WTC11 (cell line): ENCODE measurements around the gene CDH13. TPM values are rescaled to one million over a fixed set of nuclear protein-coding genes. Genes with fewer than 3 reads are reported as not detected.

Source experiments
- ATAC-seq: fragments of 200-7000 bp; cut with Tn5 transposase; 2 replicates; pipeline ENCODE4 v1.10.0; 2021; ENCODE audit warnings: mild to moderate bottlenecking, moderate library complexity
- CTCF ChIA-PET: fragments of 300-600 bp; sonication (Branson Sonifier 250); formaldehyde crosslinking; loops from one replicate; lab custom pipeline; 2021; ENCODE audit warnings: antibody characterized with exemption; lab: Charles Lee
- POLR2A ChIA-PET: fragments of 350-600 bp; sonication (Branson Sonifier 250); formaldehyde crosslinking; loops from one replicate; lab custom pipeline; 2021; ENCODE audit warnings: antibody characterized with exemption; lab: Charles Lee
- DNase-seq: peaks from one replicate; pipeline ENCODE4 v3.0.0; 2021; ENCODE audit warnings: low spot score
- H3K27ac Mint-ChIP-seq: 2 replicates; pipeline ENCODE4 v1.8.0; 2021; ENCODE audit warnings: mixed read lengths
- H3K27me3 Mint-ChIP-seq: 2 replicates; pipeline ENCODE4 v1.8.0; 2021; ENCODE audit warnings: low read depth, mild to moderate bottlenecking, moderate library complexity, mixed read lengths
- H3K36me3 Mint-ChIP-seq: 2 replicates; pipeline ENCODE4 v1.8.0; 2021; ENCODE audit warnings: mixed read lengths
- H3K4me1 Mint-ChIP-seq: 2 replicates; pipeline ENCODE4 v1.8.0; 2022; ENCODE audit warnings: mixed read lengths
- H3K4me3 Mint-ChIP-seq: 2 replicates; pipeline ENCODE4 v1.8.0; 2021; ENCODE audit warnings: mild to moderate bottlenecking, moderate library complexity, mixed read lengths
- H3K9me3 Mint-ChIP-seq: 2 replicates; pipeline ENCODE4 v1.8.0; 2021; ENCODE audit warnings: mixed read lengths
- ESRRA ChIP-seq: sonication (generic); formaldehyde crosslinking; IDR thresholded peaks from 2 replicates; pipeline ENCODE4 v1.8.1; 2022; ENCODE audit warnings: mild to moderate bottlenecking, missing genetic modification reagents, borderline replicate concordance
- ETV6 ChIP-seq: sonication (generic); formaldehyde crosslinking; IDR thresholded peaks from 2 replicates; pipeline ENCODE4 v1.8.1; 2022; ENCODE audit warnings: mild to moderate bottlenecking, missing genetic modification reagents
- GTF2I ChIP-seq: fragments of 250-450 bp; sonication (Bioruptor Pico); conservative IDR thresholded peaks from 2 replicates; pipeline ENCODE4 v1.4.0; 2021; ENCODE audit warnings: mild to moderate bottlenecking
- KAT7 ChIP-seq: sonication (generic); formaldehyde crosslinking; IDR thresholded peaks from 2 replicates; pipeline ENCODE4 v1.8.1; 2023; ENCODE audit warnings: missing genetic modification reagents, mild to moderate bottlenecking, borderline replicate concordance
- MXD4 ChIP-seq: fragments of 250-450 bp; sonication (Bioruptor Pico); IDR thresholded peaks from 2 replicates; pipeline ENCODE4 v1.8.0; 2021; ENCODE audit warnings: mild to moderate bottlenecking, moderate library complexity, borderline replicate concordance
- MYBL2 ChIP-seq: sonication (generic); formaldehyde crosslinking; IDR thresholded peaks from 2 replicates; pipeline ENCODE4 v1.8.1; 2023; ENCODE audit warnings: mild to moderate bottlenecking, moderate library complexity, missing genetic modification reagents
- NFE2L1 ChIP-seq: sonication (generic); formaldehyde crosslinking; IDR thresholded peaks from 2 replicates; pipeline ENCODE4 v1.8.1; 2023; ENCODE audit warnings: missing genetic modification reagents
- RORB ChIP-seq: fragments of 250-450 bp; sonication (Bioruptor Pico); IDR thresholded peaks from 2 replicates; pipeline ENCODE4 v1.9.0; 2021; ENCODE audit warnings: mild to moderate bottlenecking
- SP1 ChIP-seq: sonication (generic); formaldehyde crosslinking; conservative IDR thresholded peaks from 2 replicates; pipeline ENCODE4 v1.8.1; 2022; ENCODE audit warnings: missing genetic modification reagents
- ZNF121 ChIP-seq: sonication (generic); formaldehyde crosslinking; IDR thresholded peaks from 2 replicates; pipeline ENCODE4 v1.8.0; 2023; ENCODE audit warnings: missing genetic modification reagents
- total RNA-seq: library from RNA; stranded (reverse); gene quantifications from 3 replicates; pipeline ENCODE4 v1.2.3, GENCODE V29; 2021
- TF ChIP-seq, protein P1 (sequence below): fragments of 250-450 bp; sonication (Bioruptor Pico); IDR thresholded peaks from 2 replicates; pipeline ENCODE4 v1.9.0; 2021; ENCODE audit warnings: moderate library complexity, mild to moderate bottlenecking, inconsistent platforms, borderline replicate concordance
- TF ChIP-seq, protein P2 (sequence below): sonication (generic); formaldehyde crosslinking; IDR thresholded peaks from 2 replicates; pipeline ENCODE4 v1.8.1; 2023; ENCODE audit warnings: mild to moderate bottlenecking, missing genetic modification reagents, borderline replicate concordance
- TF ChIP-seq, protein P3 (sequence below): sonication (generic); formaldehyde crosslinking; IDR thresholded peaks from 2 replicates; pipeline ENCODE4 v1.8.1; 2023; ENCODE audit warnings: mild to moderate bottlenecking, missing genetic modification reagents
- TF ChIP-seq, protein P4 (sequence below): sonication (generic); formaldehyde crosslinking; conservative IDR thresholded peaks from 2 replicates; pipeline ENCODE4 v1.8.1; 2022; ENCODE audit warnings: mild to moderate bottlenecking, missing genetic modification reagents
- TF ChIP-seq, protein P5 (sequence below): fragments of 250-450 bp; sonication (Bioruptor Pico); IDR thresholded peaks from 2 replicates; pipeline ENCODE4 v1.9.0; 2021; ENCODE audit warnings: mild to moderate bottlenecking, borderline replicate concordance
- TF ChIP-seq, protein P6 (sequence below): sonication (generic); formaldehyde crosslinking; conservative IDR thresholded peaks from 2 replicates; pipeline ENCODE4 v1.8.1; 2023; ENCODE audit warnings: mild to moderate bottlenecking, low read depth, missing genetic modification reagents, moderate library complexity
- TF ChIP-seq, protein P7 (sequence below): sonication (generic); formaldehyde crosslinking; IDR thresholded peaks from 2 replicates; pipeline ENCODE4 v1.8.0; 2023; ENCODE audit warnings: missing genetic modification reagents

Gene CDH13
- total RNA-seq, 1 experiment from 2014 or later: 0.81 TPM

DNA sequence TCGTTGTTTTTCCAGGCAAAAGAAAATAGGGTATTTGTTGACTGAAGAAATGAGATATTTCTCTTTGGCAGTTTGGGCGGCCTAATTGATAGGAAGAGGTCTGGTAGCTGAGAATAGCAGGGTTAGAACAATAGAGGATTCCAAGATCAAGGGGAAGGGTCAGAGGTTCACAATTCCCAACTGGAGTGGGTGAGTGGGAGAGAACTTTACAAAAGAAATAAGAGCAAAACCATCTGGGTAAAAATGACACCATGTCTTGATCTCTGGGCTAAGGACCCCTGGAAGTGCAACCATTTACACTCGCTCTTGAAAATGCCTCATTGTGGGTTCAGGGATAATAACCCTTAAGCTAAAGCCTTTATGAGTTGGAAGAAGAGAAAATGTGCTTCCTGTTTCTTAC is 180.5 kb downstream of the CDH13 start:
- H3K27me3 Mint-ChIP-seq: no peaks in the 10 kb centered on the region
- H3K4me3 Mint-ChIP-seq: no peak overlapping the region
- ATAC-seq (no peak), DNase-seq (no peak)
- TF ChIP-seq RORB (no peak), KAT7 (no peak), SP1 (CRISPR knock-in tag) (no peak), ETV6 (CRISPR knock-in tag) (no peak), NFE2L1 (CRISPR knock-in tag) (no peak), MXD4 (CRISPR knock-in tag) (no peak), GTF2I (CRISPR knock-in tag) (no peak), ESRRA (no peak), ZNF121 (CRISPR knock-in tag) (no peak), MYBL2 (CRISPR knock-in tag) (no peak)
- TF ChIP-seq, protein P1, sequence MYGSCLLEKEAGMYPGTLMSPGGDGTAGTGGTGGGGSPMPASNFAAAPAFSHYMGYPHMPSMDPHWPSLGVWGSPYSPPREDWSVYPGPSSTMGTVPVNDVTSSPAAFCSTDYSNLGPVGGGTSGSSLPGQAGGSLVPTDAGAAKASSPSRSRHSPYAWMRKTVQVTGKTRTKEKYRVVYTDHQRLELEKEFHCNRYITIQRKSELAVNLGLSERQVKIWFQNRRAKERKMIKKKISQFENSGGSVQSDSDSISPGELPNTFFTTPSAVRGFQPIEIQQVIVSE: no peak
- TF ChIP-seq, protein P2, sequence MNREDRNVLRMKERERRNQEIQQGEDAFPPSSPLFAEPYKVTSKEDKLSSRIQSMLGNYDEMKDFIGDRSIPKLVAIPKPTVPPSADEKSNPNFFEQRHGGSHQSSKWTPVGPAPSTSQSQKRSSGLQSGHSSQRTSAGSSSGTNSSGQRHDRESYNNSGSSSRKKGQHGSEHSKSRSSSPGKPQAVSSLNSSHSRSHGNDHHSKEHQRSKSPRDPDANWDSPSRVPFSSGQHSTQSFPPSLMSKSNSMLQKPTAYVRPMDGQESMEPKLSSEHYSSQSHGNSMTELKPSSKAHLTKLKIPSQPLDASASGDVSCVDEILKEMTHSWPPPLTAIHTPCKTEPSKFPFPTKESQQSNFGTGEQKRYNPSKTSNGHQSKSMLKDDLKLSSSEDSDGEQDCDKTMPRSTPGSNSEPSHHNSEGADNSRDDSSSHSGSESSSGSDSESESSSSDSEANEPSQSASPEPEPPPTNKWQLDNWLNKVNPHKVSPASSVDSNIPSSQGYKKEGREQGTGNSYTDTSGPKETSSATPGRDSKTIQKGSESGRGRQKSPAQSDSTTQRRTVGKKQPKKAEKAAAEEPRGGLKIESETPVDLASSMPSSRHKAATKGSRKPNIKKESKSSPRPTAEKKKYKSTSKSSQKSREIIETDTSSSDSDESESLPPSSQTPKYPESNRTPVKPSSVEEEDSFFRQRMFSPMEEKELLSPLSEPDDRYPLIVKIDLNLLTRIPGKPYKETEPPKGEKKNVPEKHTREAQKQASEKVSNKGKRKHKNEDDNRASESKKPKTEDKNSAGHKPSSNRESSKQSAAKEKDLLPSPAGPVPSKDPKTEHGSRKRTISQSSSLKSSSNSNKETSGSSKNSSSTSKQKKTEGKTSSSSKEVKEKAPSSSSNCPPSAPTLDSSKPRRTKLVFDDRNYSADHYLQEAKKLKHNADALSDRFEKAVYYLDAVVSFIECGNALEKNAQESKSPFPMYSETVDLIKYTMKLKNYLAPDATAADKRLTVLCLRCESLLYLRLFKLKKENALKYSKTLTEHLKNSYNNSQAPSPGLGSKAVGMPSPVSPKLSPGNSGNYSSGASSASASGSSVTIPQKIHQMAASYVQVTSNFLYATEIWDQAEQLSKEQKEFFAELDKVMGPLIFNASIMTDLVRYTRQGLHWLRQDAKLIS (CRISPR knock-in tag): no peak
- TF ChIP-seq, protein P3, sequence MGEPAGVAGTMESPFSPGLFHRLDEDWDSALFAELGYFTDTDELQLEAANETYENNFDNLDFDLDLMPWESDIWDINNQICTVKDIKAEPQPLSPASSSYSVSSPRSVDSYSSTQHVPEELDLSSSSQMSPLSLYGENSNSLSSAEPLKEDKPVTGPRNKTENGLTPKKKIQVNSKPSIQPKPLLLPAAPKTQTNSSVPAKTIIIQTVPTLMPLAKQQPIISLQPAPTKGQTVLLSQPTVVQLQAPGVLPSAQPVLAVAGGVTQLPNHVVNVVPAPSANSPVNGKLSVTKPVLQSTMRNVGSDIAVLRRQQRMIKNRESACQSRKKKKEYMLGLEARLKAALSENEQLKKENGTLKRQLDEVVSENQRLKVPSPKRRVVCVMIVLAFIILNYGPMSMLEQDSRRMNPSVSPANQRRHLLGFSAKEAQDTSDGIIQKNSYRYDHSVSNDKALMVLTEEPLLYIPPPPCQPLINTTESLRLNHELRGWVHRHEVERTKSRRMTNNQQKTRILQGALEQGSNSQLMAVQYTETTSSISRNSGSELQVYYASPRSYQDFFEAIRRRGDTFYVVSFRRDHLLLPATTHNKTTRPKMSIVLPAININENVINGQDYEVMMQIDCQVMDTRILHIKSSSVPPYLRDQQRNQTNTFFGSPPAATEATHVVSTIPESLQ (CRISPR knock-in tag): no peak
- TF ChIP-seq, protein P4, sequence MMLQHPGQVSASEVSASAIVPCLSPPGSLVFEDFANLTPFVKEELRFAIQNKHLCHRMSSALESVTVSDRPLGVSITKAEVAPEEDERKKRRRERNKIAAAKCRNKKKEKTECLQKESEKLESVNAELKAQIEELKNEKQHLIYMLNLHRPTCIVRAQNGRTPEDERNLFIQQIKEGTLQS (CRISPR knock-in tag): no peak
- TF ChIP-seq, protein P5, sequence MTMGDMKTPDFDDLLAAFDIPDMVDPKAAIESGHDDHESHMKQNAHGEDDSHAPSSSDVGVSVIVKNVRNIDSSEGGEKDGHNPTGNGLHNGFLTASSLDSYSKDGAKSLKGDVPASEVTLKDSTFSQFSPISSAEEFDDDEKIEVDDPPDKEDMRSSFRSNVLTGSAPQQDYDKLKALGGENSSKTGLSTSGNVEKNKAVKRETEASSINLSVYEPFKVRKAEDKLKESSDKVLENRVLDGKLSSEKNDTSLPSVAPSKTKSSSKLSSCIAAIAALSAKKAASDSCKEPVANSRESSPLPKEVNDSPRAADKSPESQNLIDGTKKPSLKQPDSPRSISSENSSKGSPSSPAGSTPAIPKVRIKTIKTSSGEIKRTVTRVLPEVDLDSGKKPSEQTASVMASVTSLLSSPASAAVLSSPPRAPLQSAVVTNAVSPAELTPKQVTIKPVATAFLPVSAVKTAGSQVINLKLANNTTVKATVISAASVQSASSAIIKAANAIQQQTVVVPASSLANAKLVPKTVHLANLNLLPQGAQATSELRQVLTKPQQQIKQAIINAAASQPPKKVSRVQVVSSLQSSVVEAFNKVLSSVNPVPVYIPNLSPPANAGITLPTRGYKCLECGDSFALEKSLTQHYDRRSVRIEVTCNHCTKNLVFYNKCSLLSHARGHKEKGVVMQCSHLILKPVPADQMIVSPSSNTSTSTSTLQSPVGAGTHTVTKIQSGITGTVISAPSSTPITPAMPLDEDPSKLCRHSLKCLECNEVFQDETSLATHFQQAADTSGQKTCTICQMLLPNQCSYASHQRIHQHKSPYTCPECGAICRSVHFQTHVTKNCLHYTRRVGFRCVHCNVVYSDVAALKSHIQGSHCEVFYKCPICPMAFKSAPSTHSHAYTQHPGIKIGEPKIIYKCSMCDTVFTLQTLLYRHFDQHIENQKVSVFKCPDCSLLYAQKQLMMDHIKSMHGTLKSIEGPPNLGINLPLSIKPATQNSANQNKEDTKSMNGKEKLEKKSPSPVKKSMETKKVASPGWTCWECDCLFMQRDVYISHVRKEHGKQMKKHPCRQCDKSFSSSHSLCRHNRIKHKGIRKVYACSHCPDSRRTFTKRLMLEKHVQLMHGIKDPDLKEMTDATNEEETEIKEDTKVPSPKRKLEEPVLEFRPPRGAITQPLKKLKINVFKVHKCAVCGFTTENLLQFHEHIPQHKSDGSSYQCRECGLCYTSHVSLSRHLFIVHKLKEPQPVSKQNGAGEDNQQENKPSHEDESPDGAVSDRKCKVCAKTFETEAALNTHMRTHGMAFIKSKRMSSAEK: no peak
- TF ChIP-seq, protein P6, sequence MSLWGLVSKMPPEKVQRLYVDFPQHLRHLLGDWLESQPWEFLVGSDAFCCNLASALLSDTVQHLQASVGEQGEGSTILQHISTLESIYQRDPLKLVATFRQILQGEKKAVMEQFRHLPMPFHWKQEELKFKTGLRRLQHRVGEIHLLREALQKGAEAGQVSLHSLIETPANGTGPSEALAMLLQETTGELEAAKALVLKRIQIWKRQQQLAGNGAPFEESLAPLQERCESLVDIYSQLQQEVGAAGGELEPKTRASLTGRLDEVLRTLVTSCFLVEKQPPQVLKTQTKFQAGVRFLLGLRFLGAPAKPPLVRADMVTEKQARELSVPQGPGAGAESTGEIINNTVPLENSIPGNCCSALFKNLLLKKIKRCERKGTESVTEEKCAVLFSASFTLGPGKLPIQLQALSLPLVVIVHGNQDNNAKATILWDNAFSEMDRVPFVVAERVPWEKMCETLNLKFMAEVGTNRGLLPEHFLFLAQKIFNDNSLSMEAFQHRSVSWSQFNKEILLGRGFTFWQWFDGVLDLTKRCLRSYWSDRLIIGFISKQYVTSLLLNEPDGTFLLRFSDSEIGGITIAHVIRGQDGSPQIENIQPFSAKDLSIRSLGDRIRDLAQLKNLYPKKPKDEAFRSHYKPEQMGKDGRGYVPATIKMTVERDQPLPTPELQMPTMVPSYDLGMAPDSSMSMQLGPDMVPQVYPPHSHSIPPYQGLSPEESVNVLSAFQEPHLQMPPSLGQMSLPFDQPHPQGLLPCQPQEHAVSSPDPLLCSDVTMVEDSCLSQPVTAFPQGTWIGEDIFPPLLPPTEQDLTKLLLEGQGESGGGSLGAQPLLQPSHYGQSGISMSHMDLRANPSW: no peak
- TF ChIP-seq, protein P7, sequence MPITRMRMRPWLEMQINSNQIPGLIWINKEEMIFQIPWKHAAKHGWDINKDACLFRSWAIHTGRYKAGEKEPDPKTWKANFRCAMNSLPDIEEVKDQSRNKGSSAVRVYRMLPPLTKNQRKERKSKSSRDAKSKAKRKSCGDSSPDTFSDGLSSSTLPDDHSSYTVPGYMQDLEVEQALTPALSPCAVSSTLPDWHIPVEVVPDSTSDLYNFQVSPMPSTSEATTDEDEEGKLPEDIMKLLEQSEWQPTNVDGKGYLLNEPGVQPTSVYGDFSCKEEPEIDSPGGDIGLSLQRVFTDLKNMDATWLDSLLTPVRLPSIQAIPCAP (CRISPR knock-in tag): no peak
- CTCF ChIA-PET: no interaction called here
- peaks cover 3% of the 10 kb centered on the region; the same call in 1 of the 2 replicates for H3K4me1 Mint-ChIP-seq
- no peak overlapping the region for H3K27ac Mint-ChIP-seq
- H3K9me3 Mint-ChIP-seq: no peaks in the 10 kb centered on the region
- POLR2A ChIA-PET: no interaction called here
- H3K36me3 Mint-ChIP-seq: no peaks in the 10 kb centered on the region
